Bone marrow (tissue), 2 donors: ENCODE results near the gene GAPDHS.

Experiments used
- DNase-seq, 2 donors: peaks; one replicate each; lab custom pipeline; 2025; lab: John Stamatoyannopoulos, UW

The GAPDHS gene

GRCh38 chr19:35511337-35511736 is 21.9 kb upstream of the GAPDHS start:
- no peak for DNase-seq

DNA sequence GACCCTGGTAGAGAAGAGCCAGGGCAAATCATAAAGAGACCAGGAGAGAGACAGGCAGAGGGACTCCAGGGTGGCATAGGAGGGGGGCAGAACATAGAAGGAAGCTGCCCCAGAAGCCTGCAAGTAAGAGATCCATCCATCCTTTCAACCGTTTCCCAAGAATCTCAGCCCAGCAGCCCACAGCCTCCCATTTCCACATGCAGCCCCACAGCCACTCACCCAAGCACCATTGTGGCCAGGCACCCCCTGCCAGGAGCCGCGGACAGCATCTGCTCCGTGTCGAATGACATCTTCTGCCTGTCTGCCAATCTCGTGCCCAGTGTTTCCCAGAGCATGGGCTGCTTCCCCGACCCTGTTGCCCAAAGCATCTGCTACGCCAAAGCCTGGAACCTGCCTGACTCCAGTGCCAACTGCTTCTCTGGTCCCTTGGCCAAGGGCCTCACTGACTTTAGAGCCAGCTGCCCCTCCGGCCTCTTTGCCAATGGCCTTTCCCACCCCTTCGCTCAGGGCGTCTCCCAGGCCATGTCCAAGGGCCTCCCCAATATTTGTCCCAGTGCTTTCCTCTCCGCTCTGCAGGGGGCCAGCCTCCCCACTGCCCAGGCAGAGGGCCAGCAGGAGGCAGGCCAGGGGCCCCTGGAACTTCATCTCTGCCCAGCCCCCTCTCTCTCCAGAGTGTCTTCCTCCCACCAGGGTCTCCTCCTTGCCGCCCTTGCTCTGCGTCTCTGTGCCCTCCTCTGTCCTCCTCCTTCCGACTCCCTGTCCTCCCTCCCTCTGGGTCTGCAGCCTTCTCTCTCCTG is 20.2 kb upstream of the GAPDHS start:
- no peak for DNase-seq

DNA sequence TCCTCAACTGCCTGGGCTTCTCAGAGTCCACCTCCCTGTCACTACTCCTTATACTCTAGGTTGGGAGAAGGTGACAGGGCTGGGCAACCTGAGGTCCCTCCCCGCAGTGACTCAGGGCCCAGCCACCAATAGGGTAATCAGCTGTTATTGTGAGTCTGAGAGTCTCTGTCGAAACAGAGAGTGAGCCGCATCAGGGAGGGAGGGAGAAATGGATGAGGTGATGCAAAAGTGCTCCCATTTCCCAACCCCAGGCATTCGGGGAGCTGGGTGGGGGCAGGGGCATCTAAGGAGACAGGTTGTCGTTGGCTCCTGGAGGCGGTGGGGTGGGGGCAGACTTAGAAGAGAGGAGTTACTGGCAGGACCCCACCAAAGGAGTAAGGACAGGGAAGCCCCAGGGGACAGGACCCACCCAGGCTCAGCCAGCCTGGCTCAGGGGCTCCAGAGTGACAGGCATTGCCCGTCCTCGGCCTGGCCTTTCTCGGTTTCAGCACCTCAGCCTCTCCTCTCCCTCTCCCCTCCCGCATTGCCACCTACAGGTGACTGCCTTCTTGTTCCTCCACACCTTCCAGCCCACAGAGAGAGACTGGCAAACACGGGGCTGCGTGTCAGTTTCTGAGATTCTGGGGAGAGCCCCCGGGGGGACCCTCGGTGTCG is 19.5 kb upstream of the GAPDHS start, which contains the start of gene DMKN:
Gene DMKN (minus strand): TSS at position 22 of the 654 bp plus-strand sequence. CDS start 174 bp downstream, outside the sequence.
- DNase-seq = no peak

DNA sequence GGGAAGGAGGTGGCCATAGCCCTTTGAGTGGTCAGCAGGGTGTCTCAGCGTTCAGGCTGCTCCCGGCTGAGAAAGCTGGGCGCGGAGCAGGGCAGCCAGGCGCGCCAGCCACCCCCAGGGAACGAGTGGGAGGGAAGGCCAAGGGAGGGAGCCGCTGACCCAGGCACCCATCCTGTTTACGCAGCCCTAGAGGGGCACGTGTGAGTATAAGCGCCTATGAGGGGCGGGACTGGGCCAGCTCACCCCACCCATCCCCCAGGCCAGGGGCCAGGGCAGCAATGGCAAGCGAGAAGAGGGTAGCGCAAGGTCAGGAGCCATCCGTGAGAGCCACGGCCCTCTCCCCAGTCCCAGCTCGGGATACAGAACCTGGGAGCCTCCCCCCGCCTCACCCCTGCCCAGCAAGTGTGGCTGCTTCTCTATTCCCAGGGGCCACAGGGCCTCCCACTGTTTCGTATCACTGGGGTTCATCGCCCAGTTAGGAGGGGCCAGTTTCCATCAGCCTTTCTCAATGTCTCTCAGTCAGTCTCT is 18.9 kb upstream of the GAPDHS start:
- DNase-seq = no peak

- DNase-seq = no peak
These were observed 16.9 kb upstream of the GAPDHS start for GRCh38 chr19:35516310-35516709.

- no peak for DNase-seq
These were observed 15.9 kb upstream of the GAPDHS start for GRCh38 chr19:35517342-35517741.

DNA sequence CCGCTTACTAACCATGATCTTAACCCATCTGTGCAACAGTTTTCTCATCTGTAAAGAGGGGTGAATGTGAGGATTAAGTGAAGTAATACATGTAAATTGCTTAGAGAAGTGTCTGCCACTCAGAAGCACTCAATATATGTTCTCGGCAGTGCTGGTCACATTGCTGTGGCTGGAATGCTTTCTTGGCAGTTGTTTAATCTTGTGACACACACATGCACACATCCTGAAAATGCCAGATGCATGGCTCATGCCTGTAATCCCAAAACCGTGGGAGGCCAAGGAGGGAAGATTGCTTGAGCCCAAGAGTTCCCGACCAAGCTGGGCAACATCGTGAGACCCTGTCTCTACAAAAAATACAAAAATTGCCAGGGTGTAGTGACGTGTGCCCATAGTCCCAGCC is 14.9 kb upstream of the GAPDHS start:
- no peak for DNase-seq

DNA sequence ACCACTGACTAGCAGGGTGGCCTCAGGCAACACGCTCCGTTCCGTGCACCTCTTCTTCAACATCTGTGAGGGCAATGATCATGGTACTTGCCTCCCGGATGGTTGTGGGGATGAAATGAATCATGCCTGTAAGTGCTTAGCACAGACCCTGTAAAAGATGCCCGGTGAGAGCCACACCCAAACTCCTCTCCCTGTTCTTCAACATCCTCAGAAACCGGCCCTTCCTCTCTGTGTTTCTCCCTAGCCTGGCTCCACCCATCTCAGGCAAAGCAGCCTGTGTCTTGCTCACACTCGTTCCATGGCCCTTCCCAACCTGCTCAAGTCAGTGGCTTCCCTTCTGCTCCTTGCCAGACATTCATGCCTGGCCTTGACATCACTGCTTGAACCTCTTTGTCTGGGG is 14.0 kb upstream of the GAPDHS start:
- DNase-seq = no peak

GRCh38 chr19:35521124-35521743 is 12.0 kb upstream of the GAPDHS start:
- no peak for DNase-seq

DNA sequence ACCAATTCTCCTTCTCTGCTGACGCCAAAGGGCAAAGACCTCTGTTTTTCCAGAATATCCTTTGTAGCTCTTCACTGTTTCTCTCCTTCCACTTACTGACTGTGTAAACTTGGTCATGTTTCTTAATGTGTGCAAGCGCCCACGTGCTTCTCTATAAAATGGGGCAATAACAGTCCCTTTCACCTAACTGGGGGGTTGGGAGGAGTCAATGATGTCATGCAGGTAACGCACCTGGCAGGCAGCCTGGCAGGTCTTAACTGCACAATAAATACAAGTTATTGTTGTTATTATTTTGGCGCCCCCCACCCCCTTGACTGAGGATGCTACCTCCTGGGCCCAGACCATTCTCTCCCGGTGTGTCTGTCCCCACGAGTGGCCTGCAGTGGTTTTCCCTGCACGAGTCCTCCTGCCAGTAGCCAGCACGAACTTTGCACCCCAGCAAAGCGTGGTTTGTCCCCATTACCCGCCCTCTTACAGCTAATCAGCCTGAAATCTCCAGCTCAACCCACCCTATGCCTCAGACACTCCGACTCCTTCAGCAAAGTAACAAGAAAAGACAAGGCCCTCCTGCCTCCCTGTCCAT is 10.4 kb upstream of the GAPDHS start:
- no peak for DNase-seq

DNA sequence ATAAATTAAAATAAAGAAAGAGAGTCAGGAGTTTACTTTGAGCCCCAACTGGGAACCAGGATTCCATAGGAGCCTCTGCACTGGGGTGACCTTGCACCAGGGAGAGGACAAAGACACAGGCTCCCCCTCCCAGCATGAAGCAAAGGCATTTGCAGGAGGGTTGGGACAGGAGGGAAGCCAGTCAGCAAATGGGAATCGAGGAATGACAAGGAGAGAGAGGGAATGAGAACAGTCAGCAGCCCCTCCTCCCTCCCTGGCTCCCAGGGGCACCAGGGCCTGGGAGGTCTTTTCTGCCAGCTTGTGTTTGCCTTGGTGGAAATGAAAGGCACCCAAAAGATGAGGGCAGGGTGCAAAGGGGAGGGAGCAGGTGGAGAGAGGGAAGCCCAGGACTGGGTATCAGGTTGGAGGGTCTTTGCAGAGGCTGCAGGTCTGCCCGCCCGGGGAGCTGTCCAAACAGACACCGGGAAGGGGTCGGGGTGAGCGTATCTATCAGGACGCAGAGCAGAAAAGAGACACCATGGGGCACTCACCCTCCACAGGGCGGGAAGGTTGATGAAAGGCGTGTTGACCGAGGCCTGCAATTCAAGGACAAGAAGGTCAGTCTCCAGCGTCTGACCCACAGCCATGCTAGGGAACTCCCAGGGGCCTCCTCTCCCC is 8.9 kb upstream of the GAPDHS start:
- DNase-seq = no peak

DNA sequence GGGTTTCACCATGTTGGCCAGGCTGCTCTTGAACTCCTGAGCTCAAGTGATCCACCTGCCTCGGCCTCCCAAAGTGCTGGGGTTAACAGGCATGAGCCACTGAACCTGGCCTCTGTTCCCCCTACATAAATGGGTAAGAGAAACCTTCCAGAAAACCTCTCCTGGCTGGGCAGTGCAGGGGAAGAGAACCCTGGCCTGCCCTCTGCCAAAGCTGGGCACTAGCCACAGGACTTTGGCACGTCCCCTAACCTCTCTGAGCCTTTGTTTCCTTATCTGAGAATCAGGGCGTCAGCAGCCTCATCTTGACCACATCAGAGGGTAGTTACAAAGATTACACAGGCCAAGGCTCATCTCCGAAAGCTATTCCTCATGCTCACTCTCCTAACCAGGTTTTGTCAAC is 7.4 kb upstream of the GAPDHS start:
- DNase-seq = no peak

GRCh38 chr19:35528218-35529038 is 4.8 kb upstream of the GAPDHS start, which contains the start of gene SBSN:
Gene SBSN, minus strand, starts transcription at chr19:35528311. Its CDS starts 30 bp downstream, at chr19:35528281.
- no peak for DNase-seq

DNA sequence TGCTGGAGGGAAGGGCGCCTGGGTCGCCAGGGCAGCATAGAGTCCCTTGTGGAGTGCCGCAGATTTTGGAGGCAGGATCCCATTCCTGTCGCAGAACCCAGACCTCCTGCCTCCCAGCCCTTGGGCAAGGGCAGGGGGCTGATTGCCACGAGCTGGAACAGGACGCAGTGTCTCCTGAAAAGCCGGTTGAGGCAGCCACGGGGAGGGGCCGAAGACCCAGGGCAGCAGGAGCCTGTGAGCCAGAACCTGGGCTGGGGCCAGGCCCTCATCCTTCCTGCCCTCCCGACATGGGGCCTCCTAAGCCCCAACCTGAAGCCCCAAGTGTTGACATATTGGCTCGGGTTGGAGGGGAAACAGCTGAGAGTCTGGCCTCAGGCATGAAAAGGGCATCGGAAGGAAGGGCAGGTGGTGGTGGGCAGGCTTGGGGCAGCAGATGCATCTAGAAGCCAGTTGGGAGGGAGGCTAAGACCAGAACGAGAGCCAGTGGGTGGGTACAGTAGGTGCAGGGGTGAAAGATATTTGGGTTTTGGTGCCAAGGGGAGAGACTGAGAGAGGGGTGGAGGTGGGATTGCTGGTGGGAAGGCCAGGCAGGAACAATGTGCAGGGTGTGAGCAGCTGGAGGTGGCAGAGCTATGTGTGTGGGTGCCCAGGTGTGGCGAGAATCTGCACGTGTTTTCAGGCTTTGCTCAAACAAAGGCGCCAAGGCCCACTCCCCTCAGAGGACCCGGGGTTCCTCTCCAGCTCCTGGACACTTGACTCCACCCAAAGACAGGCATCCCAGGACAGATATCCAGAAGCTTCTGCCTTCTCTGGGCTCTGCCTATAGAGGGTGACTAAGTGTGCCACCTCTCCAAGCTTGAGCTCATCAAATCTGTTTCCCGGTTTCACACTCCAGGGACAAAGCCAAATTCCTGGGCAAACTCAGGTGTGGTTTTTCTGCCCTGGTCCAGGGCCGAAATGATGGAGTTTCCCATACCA is 3.7 kb upstream of the GAPDHS start:
- no peak for DNase-seq

DNA sequence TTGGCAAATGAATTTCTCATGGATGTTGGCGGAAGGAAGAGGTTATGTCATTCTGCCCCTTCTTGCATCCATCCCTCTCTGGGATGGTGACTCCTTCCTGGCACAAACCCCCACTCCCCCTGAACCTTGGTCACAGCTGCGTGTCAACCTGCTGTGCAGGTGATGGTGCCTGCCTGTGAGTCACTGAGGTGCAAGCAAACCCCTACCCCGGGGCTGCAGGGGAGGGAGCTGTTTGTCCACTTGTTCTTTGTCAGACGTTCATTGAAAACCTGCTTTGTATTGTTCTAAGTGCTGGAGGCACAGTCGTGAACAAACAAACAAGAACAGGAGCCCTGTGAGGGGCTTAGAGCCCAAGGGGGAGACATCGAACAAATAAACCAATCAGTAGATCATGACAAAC is 2.0 kb upstream of the GAPDHS start:
- DNase-seq = no peak

DNA sequence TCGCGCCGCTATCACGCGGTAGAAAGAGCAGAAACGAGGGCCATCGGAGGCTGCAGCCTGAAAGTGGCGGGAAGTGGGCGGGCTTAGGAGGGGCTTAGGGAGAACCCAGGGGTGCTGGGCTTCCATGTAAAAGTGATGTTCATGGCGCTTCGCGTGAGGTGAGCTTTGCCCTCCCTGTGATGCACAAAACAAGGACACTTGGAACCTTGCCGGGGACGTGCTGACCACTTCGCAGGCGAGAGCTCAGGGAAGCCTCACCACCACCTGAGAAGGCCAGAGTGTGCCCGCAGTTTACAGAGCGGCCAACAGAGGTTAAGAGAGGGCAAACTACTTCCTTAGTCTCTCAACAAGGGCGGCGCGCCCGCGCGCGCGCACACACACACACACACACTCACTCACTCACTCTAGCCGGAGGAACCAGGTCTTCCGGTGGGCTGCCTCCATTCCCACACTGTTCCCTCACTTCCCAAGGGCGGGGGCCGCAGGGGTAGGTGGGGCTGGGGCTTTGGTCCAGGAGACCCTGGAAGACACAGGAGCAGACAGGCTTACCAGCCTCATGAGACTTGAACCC is 651 bp downstream of the GAPDHS start:
- DNase-seq = peak in 1 of 2 donors; percentile 46

- no peak for DNase-seq
These were observed 1.7 kb downstream of the GAPDHS start for GRCh38 chr19:35534803-35535480.

DNA sequence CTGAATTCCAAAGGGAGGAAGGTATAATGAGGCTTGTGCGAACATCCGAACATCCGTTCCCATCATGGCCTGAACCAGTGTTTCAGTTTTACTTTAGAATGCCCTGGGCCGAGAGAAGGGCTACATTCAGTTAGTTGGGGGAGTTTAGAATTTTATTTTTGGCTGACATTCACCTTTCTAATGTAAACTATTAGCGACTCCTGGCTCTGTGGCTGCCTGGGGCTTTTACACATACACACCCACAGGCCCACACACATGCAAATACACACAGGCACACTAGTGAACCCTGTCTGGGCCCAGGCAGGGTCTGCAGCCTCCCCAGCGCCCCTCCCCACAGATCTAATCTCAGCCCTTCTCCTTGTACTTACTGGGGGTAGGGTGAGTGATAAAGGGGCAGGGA is 6.1 kb downstream of the GAPDHS start:
- no peak for DNase-seq

GRCh38 chr19:35539850-35540249 is 6.6 kb downstream of the GAPDHS start:
- DNase-seq = no peak
